Neuron (in vitro differentiated cells): ENCODE data around the gene TSHB.
A peak's percentile ranks its signal among the peaks of the same experiment; 100 is the strongest.

ENCODE experiments used
- H2AFZ ChIP-seq: one replicate; pipeline ENCODE4 v1.6.1; 2013; ENCODE audit warnings: low read depth, mild to moderate bottlenecking, inconsistent platforms, low read length, moderate library complexity
- H3K27me3 ChIP-seq: one replicate; pipeline ENCODE4 v1.6.1; 2013; ENCODE audit warnings: low read length; ENCODE audit not compliant: insufficient read depth
- H3K36me3 ChIP-seq: one replicate; pipeline ENCODE4 v1.6.1; 2013; ENCODE audit warnings: low read length; ENCODE audit not compliant: insufficient read depth
- H3K4me1 ChIP-seq: one replicate; pipeline ENCODE4 v1.6.1; 2013; ENCODE audit warnings: low read length; ENCODE audit not compliant: insufficient read depth
- H3K4me3 ChIP-seq: 2 replicates; pipeline ENCODE4 v1.5.1; 2013; ENCODE audit warnings: mild to moderate bottlenecking, low read length, moderate library complexity
- H3K9me3 ChIP-seq: one replicate; pipeline ENCODE4 v1.6.1; 2013; ENCODE audit warnings: low read length

Gene TSHB

DNA sequence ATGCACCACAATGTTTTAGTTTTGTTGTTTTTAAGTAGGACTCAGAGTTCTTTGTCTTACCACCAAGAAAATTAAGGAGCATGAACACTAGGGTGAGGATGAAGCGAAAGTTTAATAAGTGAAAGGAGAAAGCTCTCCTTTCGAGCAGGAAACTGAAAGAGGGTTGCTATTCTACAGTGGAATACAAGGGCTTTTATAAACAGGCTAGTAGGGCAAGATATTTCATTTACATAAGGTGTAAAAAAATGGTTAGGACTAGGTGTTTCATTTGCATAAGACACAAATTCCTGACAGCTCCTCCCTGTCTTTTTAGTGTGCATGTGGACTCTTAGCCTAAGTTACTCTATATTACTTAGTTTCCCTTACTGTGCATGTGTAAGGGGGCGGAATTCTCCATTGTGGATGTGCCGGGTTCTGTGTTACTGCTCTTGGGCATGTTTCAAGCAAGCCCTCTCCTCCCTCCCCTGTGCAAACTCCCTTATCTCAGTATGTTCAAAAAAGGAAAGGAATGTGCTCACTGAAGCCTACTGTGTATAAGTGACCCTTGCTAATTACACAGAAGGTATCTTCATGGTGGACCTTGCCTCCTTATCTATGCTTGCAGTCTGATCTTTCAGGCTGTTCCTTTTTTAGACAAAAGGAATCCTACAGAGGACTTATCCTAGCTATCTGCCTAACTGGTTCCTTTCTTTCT, 7.3 kb downstream of the TSHB start:
- no peak overlapping the region for H3K4me3 ChIP-seq
- H2AFZ ChIP-seq: no peak overlapping the region
- H3K27me3 ChIP-seq: no peaks in the 10 kb centered on the region

DNA sequence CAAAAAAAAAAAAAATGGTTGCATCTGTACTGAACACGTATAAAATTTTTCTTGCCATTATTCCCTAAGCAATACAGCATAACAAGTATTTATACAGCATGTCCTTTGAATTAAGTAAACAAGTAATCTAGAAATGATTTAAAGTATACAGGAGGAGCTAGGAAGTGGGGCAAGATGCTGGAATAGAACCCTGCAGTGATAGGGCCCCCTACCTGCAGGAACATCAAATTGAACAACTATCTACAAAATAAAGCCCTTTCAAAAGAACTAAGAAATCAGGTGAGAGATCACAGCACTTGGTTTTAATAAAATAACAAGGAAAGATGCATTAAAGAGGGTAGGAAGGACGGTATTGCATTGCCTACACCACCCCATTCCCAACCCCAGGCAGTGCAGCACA, 10.9 kb downstream of the TSHB start:
- H3K27me3 ChIP-seq: no peaks in the 10 kb centered on the region
- no peaks in the 10 kb centered on the region for H3K36me3 ChIP-seq

More for the DNA sequence above, 7.3 kb downstream of the TSHB start:
- Histone ChIP-seq H3K9me3 (no peaks in the 10 kb centered on the region), H3K36me3 (no peaks in the 10 kb centered on the region), H3K4me1 (no peaks in the 10 kb centered on the region)

DNA sequence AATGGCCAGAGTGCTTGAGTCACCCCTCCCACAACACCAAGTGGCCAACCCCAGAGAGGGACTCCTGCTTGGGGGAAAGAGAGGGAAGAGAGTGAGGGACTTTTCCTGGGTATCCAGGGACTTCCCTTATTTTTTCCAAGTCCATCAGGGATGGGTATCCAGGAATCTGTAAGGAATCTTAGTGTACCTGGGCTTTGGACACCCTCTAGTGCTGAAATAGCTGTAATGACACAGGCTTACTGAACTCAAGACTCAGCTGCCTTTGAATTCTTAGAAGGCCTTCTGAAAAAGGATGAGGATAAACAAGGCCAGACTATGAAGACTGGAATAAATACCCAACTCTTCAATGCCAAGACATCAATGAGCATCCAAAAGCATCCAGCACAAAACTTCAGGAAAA, 12.0 kb downstream of the TSHB start:
- H3K9me3 ChIP-seq: no peaks in the 10 kb centered on the region
- H2AFZ ChIP-seq: no peak overlapping the region
- no peaks in the 10 kb centered on the region for H3K4me1 ChIP-seq
- H3K36me3 ChIP-seq: no peaks in the 10 kb centered on the region
- H3K4me3 ChIP-seq: no peak overlapping the region
- H3K27me3 ChIP-seq: no peaks in the 10 kb centered on the region

More for the DNA sequence above, 10.9 kb downstream of the TSHB start:
- Histone ChIP-seq H3K9me3 (no peaks in the 10 kb centered on the region), H3K4me1 (no peaks in the 10 kb centered on the region), H3K4me3 (no peak overlapping the region), H2AFZ (no peak overlapping the region)

DNA sequence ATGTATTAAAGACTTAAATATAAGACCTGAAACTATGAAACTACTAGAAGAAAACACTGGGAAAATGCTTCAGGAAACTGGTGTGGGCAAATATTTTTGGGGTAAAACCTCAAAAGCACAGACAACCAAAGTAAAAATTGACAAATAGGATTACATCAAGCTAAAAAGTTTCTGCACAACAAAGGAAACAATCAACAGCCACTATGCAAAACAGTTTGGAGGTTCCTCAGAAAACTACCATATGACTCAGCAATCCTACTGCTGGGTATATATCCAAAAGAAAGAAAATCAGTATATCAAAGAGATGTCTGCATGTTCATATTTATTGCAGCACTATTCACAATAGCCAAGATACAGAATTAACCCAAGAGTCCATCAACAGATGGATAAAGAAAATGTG, 17.1 kb downstream of the TSHB start:
- no peaks in the 10 kb centered on the region for H3K4me1 ChIP-seq
- H3K4me3 ChIP-seq: no peak overlapping the region
- no peaks in the 10 kb centered on the region for H3K9me3 ChIP-seq
- H3K36me3 ChIP-seq: no peaks in the 10 kb centered on the region
- H3K27me3 ChIP-seq: no peaks in the 10 kb centered on the region
- H2AFZ ChIP-seq: no peak overlapping the region

DNA sequence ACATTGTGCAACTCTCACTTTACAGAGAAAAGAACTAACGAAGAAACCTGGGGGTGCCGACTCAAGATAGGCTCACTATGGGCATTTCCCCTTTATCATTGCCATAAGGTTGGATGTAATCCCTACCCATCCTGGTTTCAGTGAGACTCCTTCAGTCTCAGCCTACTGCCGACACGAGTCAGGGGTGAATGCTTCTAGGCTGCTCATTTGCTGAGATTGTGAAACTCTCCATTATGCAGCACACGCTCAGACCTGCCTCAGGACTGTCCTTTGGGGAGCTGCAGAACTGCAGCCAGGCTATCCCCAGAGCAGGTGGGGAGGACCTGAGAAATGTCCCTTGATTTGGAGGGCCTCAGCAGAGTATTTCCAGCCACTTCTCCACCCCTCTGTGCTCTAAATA, 22.2 kb downstream of the TSHB start:
- Histone ChIP-seq H3K36me3 (no peaks in the 10 kb centered on the region), H3K4me1 (peaks cover 19% of the 10 kb centered on the region), H3K4me3 (no peak overlapping the region), H3K9me3 (no peaks in the 10 kb centered on the region), H2AFZ (no peak overlapping the region), H3K27me3 (no peaks in the 10 kb centered on the region)

DNA sequence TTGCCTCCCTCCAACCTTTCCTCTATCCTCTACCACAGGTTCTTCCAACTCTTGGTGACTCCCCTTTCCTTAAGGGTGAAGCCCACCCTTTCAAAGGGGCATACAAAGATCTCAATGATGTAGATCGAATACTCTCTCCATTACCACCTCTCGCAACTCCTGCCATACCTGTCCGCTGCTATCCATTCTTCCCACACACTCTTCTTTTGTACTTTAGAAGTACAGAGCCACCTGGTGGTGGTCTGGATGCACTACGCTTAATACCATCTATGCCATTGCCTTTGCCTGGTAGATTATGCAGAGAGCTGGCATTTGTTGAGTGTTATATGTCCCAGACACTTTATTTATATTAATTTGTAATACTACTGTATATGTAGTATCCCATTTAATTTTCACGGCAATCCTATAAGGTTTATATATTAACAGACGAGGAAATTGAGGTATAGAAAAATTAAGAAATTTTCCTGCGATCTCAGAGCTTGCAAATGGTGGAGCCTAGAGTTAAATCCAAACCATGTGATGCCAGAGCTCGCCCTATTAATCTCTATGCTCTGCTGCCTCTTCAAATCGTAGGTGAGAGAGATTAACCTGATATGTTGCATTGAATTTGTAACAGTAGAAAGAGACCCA, 22.9 kb downstream of the TSHB start:
- Histone ChIP-seq H3K36me3 (no peaks in the 10 kb centered on the region), H2AFZ (no peak overlapping the region), H3K4me3 (no peak overlapping the region), H3K27me3 (no peaks in the 10 kb centered on the region), H3K9me3 (no peaks in the 10 kb centered on the region), H3K4me1 (peaks cover 26% of the 10 kb centered on the region)

DNA sequence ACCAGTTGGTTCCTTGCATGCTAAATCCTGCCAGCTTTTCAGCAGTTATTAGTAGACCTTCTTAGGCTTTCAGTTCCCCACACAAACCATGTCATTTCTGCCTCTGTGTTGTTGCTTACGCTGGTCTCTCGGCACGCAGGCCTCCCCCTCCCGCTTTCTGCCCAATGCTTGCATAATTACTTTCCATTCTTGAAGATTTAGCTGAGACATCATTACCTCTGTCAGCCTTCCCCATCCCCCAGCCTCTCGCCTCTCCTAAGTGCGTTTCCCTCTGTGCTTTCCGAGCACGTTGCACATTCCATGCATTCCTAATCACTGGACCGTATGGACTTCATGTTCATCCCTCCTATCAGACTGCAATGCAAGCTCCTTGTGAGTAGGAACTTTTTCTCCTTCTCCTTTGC, 26.8 kb downstream of the TSHB start:
- Histone ChIP-seq H3K36me3 (no peaks in the 10 kb centered on the region), H3K27me3 (no peaks in the 10 kb centered on the region), H3K4me1 (peaks cover 36% of the 10 kb centered on the region), H3K9me3 (no peaks in the 10 kb centered on the region), H2AFZ (no peak overlapping the region), H3K4me3 (peak overlapping the region; percentile 2)

DNA sequence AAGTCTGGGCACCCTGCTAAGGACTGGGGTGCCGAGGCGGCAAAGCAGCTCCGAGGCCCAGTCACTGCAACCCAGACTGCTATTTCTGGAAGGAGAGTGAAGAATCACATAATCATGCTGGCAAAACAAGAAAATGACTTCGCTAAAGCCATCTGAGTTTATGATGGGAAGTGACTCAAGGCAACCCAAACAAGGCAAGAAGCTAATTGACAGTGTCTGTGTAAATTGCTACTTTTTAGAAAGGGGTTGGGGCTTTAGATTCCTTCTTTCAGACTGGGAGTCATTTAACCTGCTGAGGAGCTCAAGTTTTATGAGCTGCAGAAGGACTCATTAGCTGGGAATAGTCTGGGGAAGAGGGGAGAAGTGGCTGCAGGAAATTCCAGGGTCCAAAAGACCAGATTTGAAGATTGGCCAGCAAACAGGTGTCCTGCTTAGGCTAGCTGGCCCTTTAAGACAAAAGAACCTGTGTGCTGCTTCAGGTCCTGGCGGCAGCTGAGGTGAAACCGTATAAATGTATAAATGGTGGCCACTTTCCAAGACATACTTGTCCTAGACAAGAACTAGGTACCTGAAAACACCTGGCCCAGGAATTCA, 28.1 kb downstream of the TSHB start:
- peaks cover 36% of the 10 kb centered on the region for H3K4me1 ChIP-seq
- no peak overlapping the region for H3K4me3 ChIP-seq
- no peak overlapping the region for H2AFZ ChIP-seq
- H3K36me3 ChIP-seq: no peaks in the 10 kb centered on the region
- no peaks in the 10 kb centered on the region for H3K27me3 ChIP-seq
- H3K9me3 ChIP-seq: no peaks in the 10 kb centered on the region

DNA sequence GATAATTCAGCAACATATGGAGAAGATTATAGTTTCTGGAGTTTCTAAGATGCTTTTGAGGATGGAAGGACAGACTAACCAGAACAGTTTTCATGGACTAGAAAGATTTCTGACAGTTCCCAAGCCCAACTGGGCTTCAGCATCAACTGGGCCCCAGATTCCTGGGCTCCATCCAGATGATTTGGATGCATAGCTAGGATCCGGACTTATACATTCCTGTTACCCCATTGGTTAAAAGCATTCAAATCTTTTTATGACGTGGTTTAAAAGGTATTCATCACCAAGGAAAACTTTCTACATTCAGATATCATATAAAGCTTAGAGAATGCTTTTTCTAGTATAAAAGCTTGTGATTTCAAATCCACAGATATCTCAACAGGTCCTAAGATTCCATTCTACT, 29.7 kb downstream of the TSHB start:
- Histone ChIP-seq H3K4me1 (peaks cover 36% of the 10 kb centered on the region), H3K27me3 (no peaks in the 10 kb centered on the region), H3K4me3 (no peak overlapping the region), H2AFZ (no peak overlapping the region), H3K9me3 (no peaks in the 10 kb centered on the region), H3K36me3 (no peaks in the 10 kb centered on the region)

DNA sequence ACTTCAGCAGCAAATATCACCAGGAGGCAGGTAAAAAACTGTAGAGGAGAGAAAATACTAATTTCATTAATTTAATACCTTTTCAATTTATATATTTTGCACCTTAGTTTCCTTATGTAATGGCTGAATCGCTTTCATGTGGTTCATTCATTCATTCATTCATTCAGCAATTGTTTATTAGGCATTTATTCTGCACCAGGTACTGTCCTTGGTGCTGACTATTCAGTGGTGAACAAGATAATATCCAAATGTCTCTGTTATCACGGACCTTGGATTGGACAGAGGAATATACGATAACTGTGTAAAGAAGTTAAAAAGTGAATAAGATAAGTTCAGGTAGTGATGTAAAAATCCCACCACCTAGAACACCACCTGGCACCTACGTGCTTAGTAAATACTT, 30.9 kb downstream of the TSHB start:
- H3K27me3 ChIP-seq: no peaks in the 10 kb centered on the region
- H3K36me3 ChIP-seq: no peaks in the 10 kb centered on the region
- H2AFZ ChIP-seq: no peak overlapping the region
- peaks cover 30% of the 10 kb centered on the region for H3K4me1 ChIP-seq
- H3K4me3 ChIP-seq: no peak overlapping the region
- no peaks in the 10 kb centered on the region for H3K9me3 ChIP-seq

DNA sequence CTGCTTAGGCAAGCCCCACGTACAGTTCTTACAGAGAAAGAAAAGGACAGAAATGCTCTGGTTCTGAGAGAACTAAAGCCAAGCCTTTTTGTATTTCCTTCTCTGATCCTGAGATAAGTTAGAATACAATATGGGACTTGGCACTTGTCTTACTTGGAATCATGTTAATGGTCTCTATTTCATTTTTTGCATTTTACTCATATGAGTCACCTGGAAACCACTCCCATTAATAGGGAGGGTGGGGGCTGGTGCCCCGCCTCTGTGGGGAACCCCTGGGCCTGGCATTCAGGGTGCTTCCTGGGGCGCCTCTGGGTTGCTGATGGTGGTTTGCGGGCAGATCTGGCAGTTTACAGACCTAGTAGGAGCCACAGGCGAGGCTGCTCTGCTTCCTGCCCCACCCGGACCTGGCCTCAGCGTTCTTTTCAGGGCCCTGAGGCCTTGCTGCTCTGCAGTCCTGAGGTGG, 32.9 kb downstream of the TSHB start:
- no peaks in the 10 kb centered on the region for H3K9me3 ChIP-seq
- H2AFZ ChIP-seq: no peak overlapping the region
- no peak overlapping the region for H3K4me3 ChIP-seq
- no peaks in the 10 kb centered on the region for H3K36me3 ChIP-seq
- H3K27me3 ChIP-seq: no peaks in the 10 kb centered on the region
- H3K4me1 ChIP-seq: peaks cover 10% of the 10 kb centered on the region

DNA sequence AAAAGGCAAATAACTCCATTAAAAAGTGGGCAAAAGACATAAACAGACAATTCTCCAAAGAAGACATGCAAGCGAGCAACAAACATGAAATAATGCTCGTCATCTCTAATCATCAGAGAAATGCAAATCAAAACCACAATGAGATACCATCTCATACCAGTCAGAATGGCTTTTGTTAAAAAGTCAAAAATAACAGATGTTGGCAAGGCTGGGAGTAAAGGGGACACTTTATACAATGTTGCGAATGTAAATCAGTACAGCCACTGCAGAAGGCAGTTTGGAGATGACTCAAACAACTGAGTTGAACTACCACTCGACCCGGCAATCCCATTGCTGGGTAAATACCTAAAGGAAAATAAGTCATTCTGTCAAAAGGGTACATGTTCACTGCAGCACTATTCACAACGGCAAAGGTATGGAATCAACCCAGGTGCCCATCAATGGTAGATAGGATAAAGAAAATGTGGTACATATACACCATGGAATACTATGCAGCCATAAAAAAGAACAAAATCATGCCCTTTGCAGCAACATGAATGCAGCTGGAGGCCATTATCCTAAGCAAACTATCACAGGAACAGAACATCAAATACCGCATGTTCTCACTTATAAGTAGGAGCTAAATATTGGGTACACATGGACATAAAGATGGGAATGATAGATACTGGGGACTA, 33.7 kb downstream of the TSHB start:
- H3K4me1 ChIP-seq: peaks cover 2% of the 10 kb centered on the region
- H3K27me3 ChIP-seq: no peaks in the 10 kb centered on the region
- H3K4me3 ChIP-seq: no peak overlapping the region
- no peaks in the 10 kb centered on the region for H3K9me3 ChIP-seq
- no peaks in the 10 kb centered on the region for H3K36me3 ChIP-seq
- no peak overlapping the region for H2AFZ ChIP-seq

DNA sequence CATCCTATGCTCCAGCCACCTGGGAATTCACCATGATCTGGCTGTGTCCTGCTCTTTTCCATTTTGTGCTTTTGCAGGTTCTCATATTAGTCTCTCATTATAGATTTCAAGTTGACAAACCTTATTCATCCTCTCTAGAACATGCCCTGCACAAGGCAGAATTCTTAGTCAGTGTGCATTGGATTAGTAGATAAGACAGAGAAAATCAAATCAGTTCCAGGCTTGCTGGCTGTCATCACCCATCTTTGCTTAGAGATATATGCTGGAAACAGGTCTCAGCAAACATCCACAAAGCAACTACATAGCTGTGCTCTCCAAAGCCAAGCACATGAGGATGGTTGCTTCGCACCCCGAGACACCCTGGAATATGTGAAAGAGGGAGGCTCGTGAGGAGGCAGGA, 34.8 kb downstream of the TSHB start:
- Histone ChIP-seq H3K27me3 (no peaks in the 10 kb centered on the region), H3K36me3 (no peaks in the 10 kb centered on the region)

More for the DNA sequence above, 34.8 kb downstream of the TSHB start:
- Histone ChIP-seq H3K4me1 (no peaks in the 10 kb centered on the region), H3K4me3 (no peak overlapping the region), H3K9me3 (no peaks in the 10 kb centered on the region), H2AFZ (no peak overlapping the region)
